Urothelium cell line (cell line): Measurements from ENCODE around the gene ANKRD23.
A peak's percentile ranks its signal among the peaks of the same experiment; 100 is the strongest.

Source experiments
- DNase-seq: peaks from one replicate; pipeline ENCODE4 v3.0.0; 2011; ENCODE audit warnings: low spot score, mixed read lengths
- FAIRE-seq: peaks from 2 replicates; lab custom pipeline; 2011; peaks lifted over from hg19 to GRCh38; lab: Jason Lieb, UNC

Gene ANKRD23

GRCh38 chr2:96839875-96840850, 3.7 kb downstream of the ANKRD23 start:
- no peak for DNase-seq
- FAIRE-seq: peak; percentile 74

GRCh38 chr2:96839293-96839874, 4.4 kb downstream of the ANKRD23 start:
- DNase-seq (no peak), FAIRE-seq (no peak)

DNA sequence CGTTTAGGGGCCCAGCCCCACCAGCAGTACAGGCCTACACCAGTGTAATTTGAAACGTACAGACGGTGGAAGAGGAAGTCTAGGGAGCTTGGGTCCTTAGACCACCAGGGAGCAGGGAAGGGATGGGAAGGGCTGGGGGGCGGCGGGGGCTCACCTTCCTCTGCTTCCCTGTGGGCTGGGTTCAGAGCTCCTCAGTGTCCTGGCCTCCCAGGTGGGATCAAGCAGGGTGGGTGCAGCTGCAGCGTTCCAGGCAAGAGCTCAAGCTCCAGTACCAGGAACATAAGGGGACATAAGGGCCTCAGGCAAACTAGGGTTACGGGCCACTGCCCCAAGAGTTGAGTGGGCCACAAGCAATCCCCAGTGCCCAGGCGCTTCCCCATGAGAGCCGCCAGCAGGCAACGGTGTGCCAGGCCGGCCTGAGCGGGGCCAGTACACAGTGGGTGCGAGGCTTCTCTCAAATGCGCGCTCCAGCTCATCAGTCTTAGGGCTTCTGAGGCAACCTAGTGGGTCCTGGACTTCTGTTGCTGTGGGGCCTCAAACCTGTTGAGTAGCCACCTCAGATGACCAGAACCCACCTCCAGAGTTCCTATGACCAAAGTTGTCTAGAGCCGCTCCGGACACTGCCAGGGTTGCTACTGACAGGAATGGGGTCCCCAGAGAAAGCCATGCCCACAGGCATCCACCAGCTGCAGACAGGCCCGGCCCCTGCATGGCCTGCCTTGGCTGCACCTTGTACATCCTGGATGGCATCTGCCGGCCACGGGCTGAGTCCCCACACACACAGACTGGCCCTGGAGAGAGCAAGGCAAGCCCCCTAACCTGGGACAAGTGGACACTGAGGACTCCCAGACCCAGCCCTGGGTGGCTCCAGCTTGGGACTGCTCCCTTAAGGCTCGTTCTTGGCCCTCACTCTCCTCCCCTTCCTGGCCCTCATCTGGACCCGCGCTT, 5.2 kb downstream of the ANKRD23 start:
- FAIRE-seq (no peak), DNase-seq (no peak)

- no peak for FAIRE-seq
- no peak for DNase-seq
These were observed 6.2 kb downstream of the ANKRD23 start for GRCh38 chr2:96837575-96837974.

GRCh38 chr2:96835830-96836229, 8.0 kb downstream of the ANKRD23 start:
- DNase-seq (no peak), FAIRE-seq (no peak)

DNA sequence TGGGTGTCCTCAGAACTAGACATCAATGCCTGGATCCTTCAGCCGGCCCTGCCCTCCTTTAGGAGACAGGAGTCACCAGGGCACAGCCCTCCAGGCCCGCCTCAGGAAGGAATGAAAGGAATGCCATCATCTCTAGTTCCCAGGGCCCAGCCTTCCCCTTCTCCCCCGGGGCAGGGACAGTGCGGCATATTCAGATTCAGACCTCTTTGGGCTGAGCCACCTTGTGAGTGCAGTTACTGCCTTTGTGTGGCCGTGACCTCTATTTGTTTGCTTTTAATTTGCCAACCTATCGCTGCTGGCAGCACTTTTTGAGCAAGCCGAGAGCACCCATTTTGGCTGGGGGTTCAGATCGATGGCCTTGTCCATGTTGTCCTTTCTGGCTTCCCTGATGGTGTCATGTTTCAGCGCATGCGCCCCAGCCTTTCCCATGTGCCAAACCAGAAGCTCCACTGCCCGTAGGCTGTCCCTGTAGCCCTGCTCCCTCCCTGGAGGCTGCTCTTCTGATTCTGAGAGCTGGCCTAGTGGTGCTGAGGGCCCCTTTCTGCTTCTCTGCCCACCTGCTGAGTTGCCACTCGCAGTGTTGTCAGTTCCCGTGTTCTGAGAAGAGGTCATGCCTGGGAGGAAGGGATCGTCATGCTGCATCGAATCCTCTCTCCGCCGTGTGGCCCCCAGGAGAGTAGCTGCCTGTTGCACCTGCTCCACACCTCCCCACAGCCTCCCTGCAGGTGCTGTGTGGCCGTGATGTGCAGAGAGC, 10.9 kb downstream of the ANKRD23 start:
- peak; percentile 91 for DNase-seq
- peak; percentile 82 for FAIRE-seq

- DNase-seq (no peak), FAIRE-seq (no peak)
These were observed 11.4 kb downstream of the ANKRD23 start for GRCh38 chr2:96832408-96832753.

- DNase-seq (peak; percentile 30), FAIRE-seq (no peak)
These were observed 12.1 kb downstream of the ANKRD23 start for GRCh38 chr2:96831679-96832078.

GRCh38 chr2:96830044-96830562, 13.7 kb downstream of the ANKRD23 start:
- FAIRE-seq (no peak), DNase-seq (no peak)

- no peak for DNase-seq
- no peak for FAIRE-seq
These were observed 14.9 kb downstream of the ANKRD23 start for GRCh38 chr2:96828874-96829273.

DNA sequence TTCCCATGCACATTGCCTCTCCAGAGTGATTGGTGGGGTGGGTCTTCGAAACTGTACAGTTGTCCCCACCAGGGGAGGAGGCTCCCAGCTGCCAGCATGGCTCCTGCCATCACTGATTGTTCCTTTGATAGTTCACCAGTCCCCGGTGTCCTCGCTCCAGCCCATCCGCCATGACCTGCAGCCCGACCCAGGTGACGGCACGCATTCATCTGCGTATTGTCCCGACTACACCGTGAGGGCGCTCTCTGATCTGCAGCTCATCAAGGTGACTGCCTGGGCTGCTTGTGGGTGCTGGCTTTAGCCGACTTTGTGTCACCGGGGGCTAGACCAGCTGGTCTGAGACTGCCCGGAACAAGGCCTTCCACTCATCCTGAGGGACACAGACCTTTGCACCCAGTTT, 15.4 kb downstream of the ANKRD23 start:
- no peak for FAIRE-seq
- no peak for DNase-seq

DNA sequence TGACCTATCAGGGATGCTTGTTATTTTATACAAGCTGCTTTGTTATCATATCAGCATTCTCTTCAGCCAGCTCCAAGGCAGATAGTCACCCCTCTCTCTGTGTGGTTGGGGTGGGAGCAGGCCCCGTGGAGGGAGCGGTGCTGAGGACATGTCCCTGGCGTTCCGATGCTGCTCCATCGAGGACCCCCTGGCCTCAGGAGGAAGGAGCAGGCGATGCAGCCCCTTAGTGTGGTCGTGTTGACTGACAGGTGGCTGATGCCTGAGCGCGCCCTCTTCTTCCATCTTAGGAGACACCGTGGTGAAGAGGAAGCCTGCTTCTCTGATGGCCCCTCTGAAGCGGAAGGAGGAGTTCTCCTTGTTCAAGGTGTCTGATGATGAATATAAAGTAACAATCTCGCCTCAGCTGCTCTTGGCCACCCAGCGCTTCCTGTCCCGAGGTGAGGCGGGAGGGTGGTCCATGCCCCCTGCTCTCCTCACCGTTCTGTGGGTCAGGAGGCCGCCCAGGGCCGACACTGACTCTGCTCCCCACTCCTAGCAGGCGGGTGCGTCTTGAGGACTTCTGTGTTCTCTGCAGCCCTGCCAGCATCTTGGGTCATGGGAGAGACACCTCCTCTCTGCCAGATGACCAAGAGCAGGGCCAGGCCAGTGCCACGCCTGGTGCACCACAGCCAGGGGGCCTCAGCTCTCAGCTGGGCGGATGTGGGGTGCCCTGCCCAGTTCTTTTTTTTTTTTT, 17.1 kb downstream of the ANKRD23 start:
- no peak for FAIRE-seq

DNA sequence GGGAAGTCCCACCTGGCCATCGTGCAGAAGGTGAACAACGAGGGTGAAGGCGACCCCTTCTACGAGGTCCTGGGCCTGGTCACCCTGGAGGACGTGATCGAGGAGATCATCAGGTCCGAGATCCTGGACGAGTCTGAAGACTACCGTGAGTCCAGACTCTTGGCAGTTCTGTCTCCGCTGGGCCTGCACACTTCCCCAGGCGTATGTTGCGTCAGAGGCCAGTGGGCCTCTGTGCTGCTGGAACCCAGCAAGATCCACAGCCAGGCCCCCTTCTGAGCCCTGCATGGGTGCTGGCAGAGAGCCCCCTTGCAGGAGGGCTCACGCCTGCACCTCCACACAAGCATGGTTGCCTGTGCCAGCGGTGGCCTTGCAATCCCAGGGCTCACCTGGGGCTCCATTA, 18.8 kb downstream of the ANKRD23 start:
- FAIRE-seq: no peak
- DNase-seq: no peak

More for the DNA sequence above, 17.1 kb downstream of the ANKRD23 start:
- DNase-seq: no peak

DNA sequence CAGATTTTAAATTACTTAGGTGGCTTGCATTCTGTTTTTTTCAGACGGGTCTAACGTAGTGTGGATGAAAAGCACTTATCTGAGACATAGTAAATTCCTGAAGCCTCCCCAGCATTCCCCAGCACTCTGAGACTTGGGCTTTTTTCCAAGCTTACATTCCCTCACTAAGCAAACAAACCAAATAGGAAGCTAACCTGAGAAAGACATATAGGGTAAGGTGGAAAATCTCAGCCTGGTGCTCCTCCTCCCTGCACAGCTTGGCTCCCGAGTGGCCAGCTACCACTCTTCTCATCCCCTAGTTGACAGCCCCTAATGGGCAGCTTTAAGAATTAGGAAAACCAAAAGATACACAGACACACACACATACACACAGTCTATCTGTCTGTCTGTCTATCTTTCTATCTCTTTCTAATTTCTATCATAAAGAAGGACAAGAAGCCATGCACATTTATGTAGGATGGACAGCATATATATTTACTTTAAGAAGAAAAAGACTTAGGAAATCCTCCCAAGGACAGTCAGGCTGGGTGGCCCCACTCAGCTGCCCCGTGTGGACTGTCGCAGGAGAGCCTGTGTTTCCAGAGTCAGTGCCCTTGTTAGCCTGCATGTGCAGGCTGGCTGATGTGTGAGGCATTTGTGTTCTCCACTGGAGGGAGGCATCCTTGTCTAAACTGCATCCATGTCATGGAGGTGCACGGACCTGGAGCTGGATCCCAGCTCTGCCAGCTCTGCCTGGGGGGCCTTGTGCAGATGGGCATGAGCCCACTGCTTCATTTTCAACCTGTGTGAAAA, 19.5 kb downstream of the ANKRD23 start:
- DNase-seq (no peak), FAIRE-seq (no peak)

DNA sequence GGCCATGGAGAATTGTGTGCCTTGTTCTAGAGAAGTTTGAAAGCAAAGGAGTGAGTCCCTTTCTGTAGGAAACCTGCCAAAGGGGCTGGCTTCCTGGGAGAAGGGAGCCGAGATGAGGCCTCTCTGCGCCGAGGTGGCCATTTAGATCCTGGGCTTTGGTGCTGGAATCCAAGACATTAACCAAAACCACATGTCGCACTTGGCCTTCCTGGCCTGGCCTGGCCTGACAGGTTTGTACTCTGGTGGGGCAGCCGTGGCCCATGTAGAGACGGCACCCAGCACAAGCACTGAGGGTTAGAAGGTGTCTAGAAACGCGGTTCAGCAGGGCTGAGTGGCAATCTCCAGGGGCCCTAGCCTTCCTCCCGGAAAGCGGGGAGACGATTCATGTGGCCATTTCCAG, 20.6 kb downstream of the ANKRD23 start:
- no peak for FAIRE-seq
- no peak for DNase-seq

DNA sequence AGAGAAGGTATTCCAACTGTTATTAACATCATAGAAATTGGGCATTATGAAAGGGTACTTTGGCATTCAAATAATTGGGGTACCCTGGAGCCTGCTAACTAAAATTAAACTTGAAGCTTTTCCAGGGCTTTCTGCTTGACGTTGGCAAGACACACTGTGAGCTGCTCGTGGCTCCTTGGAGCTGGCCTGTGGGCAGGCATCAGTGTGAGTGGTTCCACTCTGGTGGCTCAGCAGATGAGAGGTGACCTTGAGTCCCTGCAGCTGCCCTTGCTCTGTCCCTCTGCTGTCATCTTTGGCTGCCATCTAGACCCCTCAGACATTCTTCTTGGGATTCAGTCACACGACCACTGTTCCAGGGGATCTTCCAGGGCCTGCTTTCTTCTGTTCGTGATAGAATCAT, 21.0 kb downstream of the ANKRD23 start:
- FAIRE-seq (no peak), DNase-seq (no peak)

GRCh38 chr2:96821113-96821675, 22.6 kb downstream of the ANKRD23 start:
- FAIRE-seq (no peak), DNase-seq (no peak)

DNA sequence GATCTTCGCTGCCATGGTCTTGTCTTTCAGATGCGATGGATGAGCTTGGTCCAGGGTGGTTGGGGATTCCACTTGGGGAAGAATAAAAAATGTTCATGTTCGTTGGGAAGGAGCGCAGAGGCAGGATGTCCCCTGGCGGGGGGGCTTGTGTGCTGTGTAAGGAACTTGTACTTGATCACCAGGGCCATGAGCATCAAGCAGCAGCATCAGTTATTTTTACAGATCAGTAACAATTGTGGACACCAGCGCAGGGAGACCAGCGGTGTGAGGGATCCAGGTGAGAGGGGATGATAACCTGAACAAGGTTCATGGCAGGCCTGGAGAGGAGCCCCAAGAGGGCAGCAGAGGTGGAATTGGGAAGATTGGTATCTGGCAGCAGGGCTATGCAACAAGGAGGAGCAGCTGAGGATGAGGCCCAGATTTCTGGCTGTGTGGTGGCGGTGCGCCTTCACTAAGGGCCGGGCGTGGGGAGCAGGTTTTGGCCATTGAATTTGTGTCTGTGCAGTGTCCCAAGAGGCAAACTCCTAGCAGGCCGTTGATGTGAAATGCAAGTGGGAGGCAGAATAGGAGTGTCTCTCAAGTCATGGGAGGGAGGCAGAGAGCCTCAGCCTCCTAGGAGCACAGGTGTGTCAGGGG, 23.8 kb downstream of the ANKRD23 start:
- DNase-seq (no peak), FAIRE-seq (no peak)
